HepG2 (cell line): ENCODE data around the gene CST3. TPM values are rescaled to one million over a fixed set of nuclear protein-coding genes. Genes with fewer than 3 reads are reported as not detected.
"Not testable (repeated sequence)": the region's sequence is repeated elsewhere in the genome, so short reads cannot be mapped to it uniquely, and the experiment has no call there.

Source experiments
- ATAC-seq: fragments of 200-7000 bp; cut with Tn5 transposase; 3 replicates; pipeline ENCODE4 v1.9.1; 2020; ENCODE audit warnings: mild to moderate bottlenecking, moderate library complexity
- BruUV-seq: library from RNA; stranded (reverse); fragments of 400-500 nt; replicated peaks from 2 replicates; lab custom pipeline; 2021; lab: Mats Ljungman, UMichigan
- CTCF ChIA-PET: fragments of 300-600 bp; formaldehyde crosslinking; extraction: SDS; loops from one replicate; lab custom pipeline; 2021; ENCODE audit warnings: low total read pairs, inconsistent platforms, low intra/inter-chr PET ratio; lab: Yijun Ruan, JAX
- POLR2A ChIA-PET: fragments of 350-600 bp; sonication (Branson Sonifier 250); formaldehyde crosslinking; loops from one replicate; lab custom pipeline; 2020; ENCODE audit warnings: antibody characterized with exemption, inconsistent platforms; lab: Yijun Ruan, JAX
- DNase-seq: peaks from one replicate; pipeline ENCODE4 v3.0.0-alpha.2; 2015; ENCODE audit warnings: low spot score
- FAIRE-seq: peaks from 3 replicates; lab custom pipeline; 2011; peaks lifted over from hg19 to GRCh38; lab: Jason Lieb, UNC
- H2AFZ ChIP-seq: one replicate; pipeline ENCODE4 v1.6.1; 2011; ENCODE audit warnings: low read length, inconsistent platforms
- H3K27ac ChIP-seq: fragments of 300-600 bp; 3 replicates; pipeline ENCODE4 v1.8.0; 2011; ENCODE audit warnings: mixed run types, mild to moderate bottlenecking, mixed read lengths, low read length, inconsistent platforms; ENCODE audit not compliant: insufficient read depth; ENCODE audit errors: extremely low read length
- H3K27me3 ChIP-seq, 2 experiments: fragments of 200-600 bp in 1 of 2; 2 replicates in 1 of 2; 3 replicates in 1 of 2; pipeline versions ENCODE4 v1.6.0 to v1.8.0; 2011; ENCODE audit warnings: low read length in 2 of 2, mild to moderate bottlenecking in 2 of 2, moderate library complexity in 2 of 2, inconsistent platforms in 1 of 2; ENCODE audit not compliant: insufficient read depth in 2 of 2, control insufficient read depth in 1 of 2
- H3K36me3 ChIP-seq, 2 experiments: fragments of 200-600 bp in 1 of 2; replicated peaks in 1 of 2; 2 replicates in 1 of 2; 3 replicates in 1 of 2; pipeline versions ENCODE4 v1.5.1 to v1.8.0; 2011; ENCODE audit warnings: low read length in 2 of 2, inconsistent platforms in 1 of 2; ENCODE audit not compliant: insufficient read depth in 2 of 2, control insufficient read depth in 1 of 2
- H3K4me1 ChIP-seq: 2 replicates; pipeline ENCODE4 v1.5.1; 2012; ENCODE audit warnings: low read length, inconsistent platforms; ENCODE audit not compliant: insufficient read depth
- H3K4me2 ChIP-seq: 2 replicates; pipeline ENCODE4 v1.6.0; 2011; ENCODE audit warnings: low read depth, low read length, inconsistent platforms
- H3K4me3 ChIP-seq, 3 experiments: fragments of 200-600 bp in 1 of 3; sonication (generic), shearing (Covaris generic) in 1 of 3; replicated peaks in 1 of 3; 2 replicates each; pipeline ENCODE4 v1.5.1; 2011 to 2016; ENCODE audit warnings: low read length in 3 of 3, inconsistent platforms in 2 of 3, low read depth in 2 of 3, mild to moderate bottlenecking in 2 of 3, control low read depth in 1 of 3, mixed read lengths in 1 of 3; ENCODE audit not compliant: insufficient read depth in 1 of 3
- H3K79me2 ChIP-seq: one replicate; pipeline ENCODE4 v1.6.1; 2011; ENCODE audit warnings: low read length, inconsistent platforms; ENCODE audit not compliant: insufficient read depth
- H3K9ac ChIP-seq: 2 replicates; pipeline ENCODE4 v1.6.0; 2011; ENCODE audit warnings: mild to moderate bottlenecking, low read depth, low read length, inconsistent platforms; ENCODE audit not compliant: insufficient read depth
- H3K9me3 ChIP-seq: 2 replicates; pipeline ENCODE4 v1.5.1; 2012; ENCODE audit warnings: mild to moderate bottlenecking, low read length
- H4K20me1 ChIP-seq: 2 replicates; pipeline ENCODE4 v1.6.0; 2011; ENCODE audit warnings: inconsistent platforms, mild to moderate bottlenecking, low read length, moderate library complexity; ENCODE audit not compliant: insufficient read depth
- ATF5 ChIP-seq: sonication (generic); formaldehyde crosslinking; IDR thresholded peaks from 2 replicates; pipeline ENCODE4 v1.4.0; 2020; ENCODE audit warnings: mild to moderate bottlenecking, low read depth, missing genetic modification reagents
- CBFB ChIP-seq: sonication (generic); formaldehyde crosslinking; IDR thresholded peaks from 2 replicates; pipeline ENCODE4 v1.4.0; 2020; ENCODE audit warnings: missing genetic modification reagents
- FOXA1 ChIP-seq, 2 experiments: fragments of 450-650 bp in 1 of 2; sonication (generic) in 1 of 2; formaldehyde crosslinking in 1 of 2; IDR thresholded peaks; 2 replicates each; pipeline versions ENCODE4 v1.4.0 to v1.6.1; 2016 to 2020; ENCODE audit warnings: missing genetic modification reagents in 1 of 2
- FOXK2 ChIP-seq: fragments of 450-650 bp; IDR thresholded peaks from 2 replicates; pipeline ENCODE4 v1.6.1; 2016
- HNRNPH1 ChIP-seq: fragments of 200-400 bp; formaldehyde crosslinking; optimal IDR thresholded peaks from 2 replicates; pipeline ENCODE3; 2017; ENCODE audit warnings: mild to moderate bottlenecking, low read depth, low read length
- KDM5A ChIP-seq: fragments of 200-600 bp; sonication (generic); IDR thresholded peaks from 2 replicates; pipeline ENCODE4 v1.7.0; 2018; ENCODE audit warnings: antibody characterized with exemption, mild to moderate bottlenecking, low read length, borderline replicate concordance
- LRRFIP1 ChIP-seq: sonication (generic); formaldehyde crosslinking; conservative IDR thresholded peaks from 2 replicates; pipeline ENCODE4 v1.4.0; 2020; ENCODE audit warnings: missing genetic modification reagents
- MEIS1 ChIP-seq: sonication (generic); formaldehyde crosslinking; IDR thresholded peaks from 2 replicates; pipeline ENCODE4 v1.9.0; 2021; ENCODE audit warnings: mild to moderate bottlenecking, missing genetic modification reagents, moderate library complexity, borderline replicate concordance
- MXD3 ChIP-seq: IDR thresholded peaks from 2 replicates; pipeline ENCODE4 v1.6.1; 2016; ENCODE audit warnings: mild to moderate bottlenecking, missing biosample characterization, missing genetic modification reagents
- PCBP1 ChIP-seq: fragments of 200-400 bp; formaldehyde crosslinking; IDR thresholded peaks from 2 replicates; pipeline ENCODE4 v1.6.1; 2017; ENCODE audit warnings: mild to moderate bottlenecking, low read depth, low read length, borderline replicate concordance
- ZBTB42 ChIP-seq: sonication (generic); formaldehyde crosslinking; IDR thresholded peaks from 2 replicates; pipeline ENCODE4 v1.5.0; 2020; ENCODE audit warnings: mild to moderate bottlenecking, missing genetic modification reagents
- ZNF354B ChIP-seq: sonication (generic); formaldehyde crosslinking; IDR thresholded peaks from 2 replicates; pipeline ENCODE4 v1.8.0; 2022; ENCODE audit warnings: mild to moderate bottlenecking, missing genetic modification reagents
- ZNF556 ChIP-seq: sonication (generic); formaldehyde crosslinking; IDR thresholded peaks from 2 replicates; pipeline ENCODE4 v1.4.0; 2020; ENCODE audit warnings: mild to moderate bottlenecking, missing genetic modification reagents, borderline replicate concordance
- ZNF619 ChIP-seq: sonication (generic); formaldehyde crosslinking; IDR thresholded peaks from 2 replicates; pipeline ENCODE4 v1.4.0; 2020; ENCODE audit warnings: mild to moderate bottlenecking, missing genetic modification reagents
- ZNF7 ChIP-seq: IDR thresholded peaks from 2 replicates; pipeline ENCODE4 v1.6.1; 2016; ENCODE audit warnings: missing biosample characterization, missing genetic modification reagents
- ZNF713 ChIP-seq: sonication (generic); formaldehyde crosslinking; IDR thresholded peaks from 2 replicates; pipeline ENCODE4 v1.4.0; 2020; ENCODE audit warnings: mild to moderate bottlenecking, missing genetic modification reagents
- ZNF879 ChIP-seq: sonication (generic); formaldehyde crosslinking; IDR thresholded peaks from 2 replicates; pipeline ENCODE4 v1.8.1; 2023; ENCODE audit warnings: missing genetic modification reagents
- WGBS: methylation state at CpG from one replicate; pipeline ENCODE4 v1.1.6; 2017; ENCODE audit warnings: low lambda C conversion rate; 5-methylcytosine and 5-hydroxymethylcytosine counted together
- in situ Hi-C: cut with HindIII; loops from 2 replicates; pipeline ENCODE4 v1.10.0; 2017; ENCODE audit warnings: low pct_unique_long_range_greater_than_20kb; ENCODE audit not compliant: extremely low pct_ligation_motif_present
- intact Hi-C: fragments of 100-400 bp; cut with micrococcal nuclease; formaldehyde crosslinking; loops from one replicate; pipeline ENCODE4 v1.10.0; 2022; ENCODE audit not compliant: unreplicated experiment
- polyA plus RNA-seq, 8 experiments: library from polyadenylated mRNA; depleted of rRNA in 3 of 8; stranded (reverse) in 7 of 8; unstranded in 1 of 8; fragments of >200 nt; fragmentation: Illumina TruSeq in 4 of 8; extraction: Trizol in 4 of 8; gene quantifications; 2 replicates each; pipeline versions ENCODE4 v1.2.1 to v1.2.3, GENCODE V29; 2011 to 2016; ENCODE audit warnings: low read depth in 4 of 8, missing spikeins in 1 of 8, mixed read lengths in 1 of 8; ENCODE audit not compliant: insufficient read depth in 1 of 8
- total RNA-seq, 5 experiments: library from RNA; depleted of rRNA; stranded (reverse); fragments of >200 nt; fragmentation: Illumina TruSeq; extraction: Trizol; gene quantifications; 2 replicates each; pipeline ENCODE4 v1.2.3, GENCODE V29; 2016; ENCODE audit warnings: low read depth in 1 of 5

Gene CST3
- total and polyA plus RNA-seq, 2 of the 13 experiments (the other 11 are each of a cell fraction or from before 2014, with no cell fraction given) = 690 to 1,005 TPM

GRCh38 chr20:23659989-23660837 is 22.5 kb upstream of the CST3 start (continued):
- TF ChIP-seq ZNF713 (CRISPR knock-in tag) = no peak
- TF ChIP-seq CBFB (CRISPR knock-in tag) = no peak; the same call in 1 of the 2 replicates
- TF ChIP-seq MXD3 (CRISPR knock-in tag) = 0 out of 2 replicates have a peak, but pooled peaks have one; percentile 39
- no peak for TF ChIP-seq PCBP1
- TF ChIP-seq HNRNPH1 = no peak
- TF ChIP-seq ATF5 = 0 out of 2 replicates have a peak, but pooled peaks have one; percentile 83
- no peak for TF ChIP-seq KDM5A
- peak; percentile 44 for TF ChIP-seq MEIS1 (CRISPR knock-in tag)
- peak; percentile 72; the same call in 1 of the 2 replicates for TF ChIP-seq ZNF354B
- TF ChIP-seq FOXK2 = peak; percentile 66; the same call in 1 of the 2 replicates

GRCh38 chr20:23659610-23659988 is 21.8 kb upstream of the CST3 start:
- intact Hi-C loops; DNase-seq; CTCF ChIA-PET; H3K79me2 ChIP-seq; H3K27me3 ChIP-seq; BruUV-seq; FAIRE-seq; in situ Hi-C loops; H3K9me3 ChIP-seq; H3K36me3 ChIP-seq; H4K20me1 ChIP-seq; ATAC-seq; TF ChIP-seq FOXA1 (IDR thresholded peaks at IDR 0.05): not testable (repeated sequence)
- peak overlapping the region; percentile 21 for H2AFZ ChIP-seq
- H3K4me3 ChIP-seq = peak overlapping the region; percentile 44 to 65 (median 48); a peak in 4 of 6 replicates
- H3K9ac ChIP-seq = peak overlapping the region; percentile 72
- peak overlapping the region; percentile 93 for H3K27ac ChIP-seq
- peaks cover 98% of the 10 kb centered on the region for H3K4me1 ChIP-seq
- peak overlapping the region; percentile 93 for H3K4me2 ChIP-seq
- 47% methylated on average over 2 of the region's 2 CpGs for WGBS
- POLR2A ChIA-PET = interaction anchor here (1.1 to 9.9 kb wide), 7 partner anchors 10 to 310 kb away, joined by 4 to 543 read pairs (median 15); partner anchors contain the start of genes CST3 and NXT1
- 0 out of 2 replicates have a peak, but pooled peaks have one; percentile 28 for TF ChIP-seq LRRFIP1
- 0 out of 2 replicates have a peak, but pooled peaks have one; percentile 14 for TF ChIP-seq FOXA1 (CRISPR knock-in tag; IDR thresholded peaks at IDR 0.05)
- TF ChIP-seq ZNF619 (CRISPR knock-in tag) = peak; percentile 3; the same call in 1 of the 2 replicates
- peak; percentile 5; the same call in 1 of the 2 replicates for TF ChIP-seq ZNF556 (CRISPR knock-in tag)
- peak; percentile 71 for TF ChIP-seq ZNF7 (CRISPR knock-in tag)
- TF ChIP-seq ZNF879 (CRISPR knock-in tag) = 0 out of 2 replicates have a peak, but pooled peaks have one; percentile 6
- 0 out of 2 replicates have a peak, but pooled peaks have one; percentile 8 for TF ChIP-seq ATF5
- peak; percentile 70; the same call in 1 of the 2 replicates for TF ChIP-seq ZBTB42 (CRISPR knock-in tag)
